Mesothelial cell of epicardium (in vitro differentiated cells): ENCODE measurements around the gene SSBP3. TPM values are rescaled to one million over a fixed set of nuclear protein-coding genes. Genes with fewer than 3 reads are reported as not detected.

Experiments used
- DNase-seq, 2 experiments: peaks; one replicate each; pipeline ENCODE4 v3.0.0; 2021; ENCODE audit warnings: low spot score in 2 of 2; ENCODE audit not compliant: unreplicated experiment in 2 of 2
- H3K27ac Mint-ChIP-seq: 2 replicates; pipeline ENCODE4 v1.8.0; 2021; ENCODE audit warnings: mixed read lengths
- H3K27me3 Mint-ChIP-seq: 2 replicates; pipeline ENCODE4 v1.8.0; 2021; ENCODE audit warnings: low read depth, mixed read lengths
- H3K36me3 Mint-ChIP-seq: 2 replicates; pipeline ENCODE4 v1.8.0; 2021; ENCODE audit warnings: mixed read lengths
- H3K4me1 Mint-ChIP-seq: 2 replicates; pipeline ENCODE4 v1.8.0; 2021; ENCODE audit warnings: mixed read lengths
- H3K4me3 Mint-ChIP-seq: 2 replicates; pipeline ENCODE4 v1.8.0; 2021; ENCODE audit warnings: mild to moderate bottlenecking, moderate library complexity, mixed read lengths
- H3K9me3 Mint-ChIP-seq: 2 replicates; pipeline ENCODE4 v1.8.0; 2021; ENCODE audit warnings: mixed read lengths
- CTCF ChIP-seq: fragments of 200-600 bp; sonication (generic); IDR thresholded peaks from one replicate; pipeline ENCODE4 v1.5.0; 2021; ENCODE audit warnings: antibody characterized with exemption; ENCODE audit not compliant: unreplicated experiment
- total RNA-seq: library from RNA; stranded (reverse); gene quantifications from 3 replicates; pipeline ENCODE4 v1.2.1, GENCODE V29; 2021

SSBP3 gene
- total RNA-seq, 1 donor from 2014 or later, result 172 TPM

- Mint-ChIP-seq H3K4me3 (no peak overlapping the region), H3K4me1 (peaks cover 44% of the 10 kb centered on the region), H3K9me3 (no peaks in the 10 kb centered on the region), H3K27me3 (no peaks in the 10 kb centered on the region), H3K36me3 (peaks cover 5% of the 10 kb centered on the region), H3K27ac (peak overlapping the region; percentile 87)
- no peak for DNase-seq
- TF ChIP-seq CTCF, result no peak
Observed at GRCh38 chr1:54274881-54275280, 131.3 kb downstream of the SSBP3 start.

GRCh38 chr1:54274448-54274847 is 131.7 kb downstream of the SSBP3 start:
- no peaks in the 10 kb centered on the region for H3K9me3 Mint-ChIP-seq
- peaks cover 45% of the 10 kb centered on the region for H3K4me1 Mint-ChIP-seq
- DNase-seq, result no peak
- no peaks in the 10 kb centered on the region for H3K27me3 Mint-ChIP-seq
- TF ChIP-seq CTCF, result no peak
- H3K4me3 Mint-ChIP-seq, result no peak overlapping the region
- H3K27ac Mint-ChIP-seq, result peak overlapping the region; percentile 87
- peaks cover 4% of the 10 kb centered on the region for H3K36me3 Mint-ChIP-seq

- Mint-ChIP-seq H3K9me3 (no peaks in the 10 kb centered on the region), H3K27ac (peak overlapping the region; percentile 89), H3K4me1 (peaks cover 51% of the 10 kb centered on the region), H3K27me3 (no peaks in the 10 kb centered on the region), H3K4me3 (no peak overlapping the region), H3K36me3 (peaks cover 4% of the 10 kb centered on the region)
- no peak for DNase-seq
- no peak for TF ChIP-seq CTCF
Observed at GRCh38 chr1:54273795-54274163, 132.4 kb downstream of the SSBP3 start.

- peak overlapping the region; percentile 89 for H3K27ac Mint-ChIP-seq
Observed at GRCh38 chr1:54273092-54273794, 133.0 kb downstream of the SSBP3 start.

GRCh38 chr1:54272772-54273091 is 133.5 kb downstream of the SSBP3 start:
- H3K27ac Mint-ChIP-seq, result peak overlapping the region; percentile 89
- peaks cover 58% of the 10 kb centered on the region for H3K4me1 Mint-ChIP-seq
- H3K27me3 Mint-ChIP-seq, result no peaks in the 10 kb centered on the region
- DNase-seq, result no peak
- no peak overlapping the region for H3K4me3 Mint-ChIP-seq
- peaks cover 4% of the 10 kb centered on the region for H3K36me3 Mint-ChIP-seq
- no peaks in the 10 kb centered on the region for H3K9me3 Mint-ChIP-seq
- TF ChIP-seq CTCF, result no peak

More at GRCh38 chr1:54273092-54273794, 133.0 kb downstream of the SSBP3 start:
- peak overlapping the region; percentile 13 for H3K4me3 Mint-ChIP-seq
- H3K36me3 Mint-ChIP-seq, result peaks cover 4% of the 10 kb centered on the region
- peak in 1 of 2 experiments; percentile 69 for DNase-seq
- H3K4me1 Mint-ChIP-seq, result peaks cover 57% of the 10 kb centered on the region
- no peak for TF ChIP-seq CTCF
- no peaks in the 10 kb centered on the region for H3K27me3 Mint-ChIP-seq
- no peaks in the 10 kb centered on the region for H3K9me3 Mint-ChIP-seq
